ENCODE results near the gene CD24.

The CD24 gene

GRCh38 chr6:106977246-106977645 lies 2.7 kb upstream of the CD24 start:
- in situ Hi-C loops (cut with HindIII; ENCODE audit: low sequenced_read_pairs) = no loop called here
- H3K4me3 ChIP-seq (ENCODE audit: low read depth, low read length) = no peak overlapping the region
- TF ChIP-seq CTCF (IDR thresholded peaks at IDR 0.05; ENCODE audit: low read depth, low read length) = no peak
- DNase-seq (ENCODE audit: low read depth, low spot score) = no peak

GRCh38 chr6:106976270-106976669 lies 1.7 kb upstream of the CD24 start:
- in situ Hi-C loops (cut with HindIII; ENCODE audit: low sequenced_read_pairs) = no loop called here
- H3K4me3 ChIP-seq (ENCODE audit: low read depth, low read length) = no peak overlapping the region
- no peak for TF ChIP-seq CTCF (IDR thresholded peaks at IDR 0.05; ENCODE audit: low read depth, low read length)
- no peak for DNase-seq (ENCODE audit: low read depth, low spot score)

GRCh38 chr6:106975738-106976064 lies 1.2 kb upstream of the CD24 start:
- in situ Hi-C loops (cut with HindIII; ENCODE audit: low sequenced_read_pairs) = no loop called here
- peak overlapping the region; percentile 53 for H3K4me3 ChIP-seq (ENCODE audit: low read depth, low read length)
- peak; percentile 19 for DNase-seq (ENCODE audit: low read depth, low spot score)
- TF ChIP-seq CTCF (IDR thresholded peaks at IDR 0.05; ENCODE audit: low read depth, low read length) = no peak

- peak overlapping the region; percentile 53 for H3K4me3 ChIP-seq (ENCODE audit: low read depth, low read length)
- DNase-seq (ENCODE audit: low read depth, low spot score) = peak; percentile 41
- peak; percentile 25 for TF ChIP-seq CTCF (IDR thresholded peaks at IDR 0.05; ENCODE audit: low read depth, low read length)
- in situ Hi-C loops (cut with HindIII; ENCODE audit: low sequenced_read_pairs) = no loop called here
Observed at GRCh38 chr6:106974999-106975737, 639 bp upstream of the CD24 start.

GRCh38 chr6:106973836-106974335 lies 643 bp downstream of the CD24 start:
- in situ Hi-C loops (cut with HindIII; ENCODE audit: low sequenced_read_pairs) = no loop called here
- H3K4me3 ChIP-seq (ENCODE audit: low read depth, low read length) = peak overlapping the region; percentile 52

More at GRCh38 chr6:106973836-106974335, 643 bp downstream of the CD24 start:
- TF ChIP-seq CTCF (IDR thresholded peaks at IDR 0.05; ENCODE audit: low read depth, low read length) = no peak
- DNase-seq (ENCODE audit: low read depth, low spot score) = peak; percentile 22

Data from astrocyte of the spinal cord (primary cell).